Liver (tissue), 9 donors: Measurements from ENCODE around the gene MS4A2. TPM values are rescaled to one million over a fixed set of nuclear protein-coding genes. Genes with fewer than 3 reads are reported as not detected.
"Not testable (repeated sequence)": the region's sequence is repeated elsewhere in the genome, so short reads cannot be mapped to it uniquely, and the experiment has no call there.

ENCODE experiments used
- DNase-seq: peaks from one replicate; pipeline ENCODE4 v3.0.0-alpha.2; 2017; ENCODE audit warnings: low spot score
- H3K27ac ChIP-seq, 2 donors: one replicate each; pipeline ENCODE4 v1.7.0; 2013; ENCODE audit warnings: inconsistent platforms in 2 of 2, low read length in 2 of 2, control low read depth in 1 of 2, low read depth in 1 of 2, mild to moderate bottlenecking in 1 of 2
- H3K27me3 ChIP-seq, 4 donors: one replicate each; pipeline versions ENCODE4 v1.6.1 to v1.7.0; 2013; ENCODE audit warnings: low read length in 3 of 4, inconsistent platforms in 1 of 4, mild to moderate bottlenecking in 1 of 4, moderate library complexity in 1 of 4; ENCODE audit not compliant: control insufficient read depth in 4 of 4, insufficient read depth in 4 of 4
- H3K36me3 ChIP-seq, 4 donors: one replicate each; pipeline versions ENCODE4 v1.6.1 to v1.7.0; 2013; ENCODE audit warnings: low read length in 3 of 4, mild to moderate bottlenecking in 3 of 4, low read depth in 1 of 4, moderate library complexity in 1 of 4; ENCODE audit not compliant: control insufficient read depth in 4 of 4, insufficient read depth in 3 of 4
- H3K4me1 ChIP-seq, 4 donors: one replicate each; pipeline versions ENCODE4 v1.6.1 to v1.7.0; 2013; ENCODE audit warnings: low read length in 3 of 4, mild to moderate bottlenecking in 3 of 4, moderate library complexity in 1 of 4; ENCODE audit not compliant: control insufficient read depth in 4 of 4, insufficient read depth in 4 of 4
- H3K4me3 ChIP-seq, 3 donors: one replicate each; pipeline versions ENCODE4 v1.6.1 to v1.7.0; 2013; ENCODE audit warnings: low read length in 3 of 3, control low read depth in 1 of 3, low read depth in 1 of 3, mild to moderate bottlenecking in 1 of 3
- H3K9ac ChIP-seq, 2 donors: one replicate each; pipeline ENCODE4 v1.7.0; 2013; ENCODE audit warnings: low read length in 2 of 2, mild to moderate bottlenecking in 2 of 2, moderate library complexity in 2 of 2, control low read depth in 1 of 2, low read depth in 1 of 2
- H3K9me3 ChIP-seq, 4 donors: one replicate each; pipeline versions ENCODE4 v1.6.1 to v1.7.0; 2013; ENCODE audit warnings: low read length in 3 of 4; ENCODE audit not compliant: control insufficient read depth in 4 of 4
- FOXA1 ChIP-seq: IDR thresholded peaks from 2 replicates; pipeline ENCODE4 v1.6.1; 2016; ENCODE audit warnings: antibody characterized with exemption
- FOXA2 ChIP-seq: IDR thresholded peaks from 2 replicates; pipeline ENCODE4 v1.6.1; 2016; ENCODE audit warnings: antibody characterized with exemption
- HNF4G ChIP-seq: IDR thresholded peaks from 2 replicates; pipeline ENCODE4 v1.6.1; 2016; ENCODE audit warnings: antibody characterized with exemption
- JUND ChIP-seq, 2 donors: IDR thresholded peaks; 2 replicates each; pipeline ENCODE4 v1.6.1; 2016; ENCODE audit warnings: antibody characterized with exemption in 2 of 2
- MAX ChIP-seq: IDR thresholded peaks from 2 replicates; pipeline ENCODE4 v1.6.1; 2016; ENCODE audit warnings: antibody characterized with exemption
- RAD21 ChIP-seq, 2 donors: IDR thresholded peaks; 2 replicates each; pipeline ENCODE4 v1.6.1; 2016; ENCODE audit warnings: antibody characterized with exemption in 2 of 2, mild to moderate bottlenecking in 2 of 2
- YY1 ChIP-seq: IDR thresholded peaks from 2 replicates; pipeline ENCODE4 v1.6.1; 2016; ENCODE audit warnings: antibody characterized with exemption, mild to moderate bottlenecking
- WGBS: extraction: QIAGEN DNeasy Blood & Tissue Kit; methylation state at CpG from one replicate; pipeline ENCODE4 v1.1.7; 2013; 5-methylcytosine and 5-hydroxymethylcytosine counted together
- polyA plus RNA-seq, 2 donors: library from polyadenylated mRNA; stranded (reverse) in 1 of 2; unstranded in 1 of 2; fragments of 200-250 nt in 1 of 2; fragments of >200 nt in 1 of 2; fragmentation: Nextera tagmentation in 1 of 2; extraction: Ambion mirVana in 1 of 2; gene quantifications; one replicate each; pipeline versions ENCODE4 v1.2.1 to v1.2.3, GENCODE V29; 2013 to 2015
- total RNA-seq, 2 donors: library from RNA; depleted of rRNA; stranded (reverse); fragments of >200 nt; gene quantifications; one replicate each; pipeline ENCODE4 v1.2.3, GENCODE V29; 2014
- TF ChIP-seq, protein P1 (sequence below): IDR thresholded peaks from 2 replicates; pipeline ENCODE4 v1.6.1; 2016; ENCODE audit warnings: antibody characterized with exemption
- TF ChIP-seq, protein P2 (sequence below): IDR thresholded peaks from 2 replicates; pipeline ENCODE4 v1.6.1; 2016; ENCODE audit warnings: antibody characterized with exemption, mild to moderate bottlenecking
- TF ChIP-seq, protein P3 (sequence below): fragments of 150-350 bp; IDR thresholded peaks from 2 replicates; pipeline ENCODE4 v1.5.1; 2017; ENCODE audit warnings: improper control_type of control experiment, low read depth, low read length; ENCODE audit not compliant: missing input control
- donor health status: healthy.
- donor health status: healthy.
- donor health status: healthy.
- donor health status: healthy.
- donor health status: healthy.

MS4A2 gene
- total and polyA plus RNA-seq, 4 donors = 0.08 to 0.37 (median 0.32) TPM; not detected in 1

DNA sequence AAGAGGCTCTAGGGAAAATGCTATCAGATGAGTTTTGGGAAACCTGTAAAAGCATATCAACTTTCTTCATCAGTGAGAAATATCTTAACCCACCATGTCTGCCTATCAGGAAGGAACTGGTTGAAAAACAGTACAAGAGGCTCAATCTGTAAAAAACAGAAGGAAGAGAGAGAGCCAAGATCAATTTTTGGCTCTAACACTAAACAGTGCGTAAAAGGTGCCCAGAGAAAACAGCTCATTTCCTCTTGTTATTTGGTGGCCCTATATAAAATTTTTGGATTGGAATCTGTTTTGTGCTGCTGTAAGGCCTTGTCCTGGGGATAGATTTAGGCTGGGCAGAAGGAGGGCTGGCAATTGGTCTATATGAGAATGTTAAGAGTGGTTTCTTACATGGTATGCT, 12.1 kb downstream of the MS4A2 start:
- H3K27ac ChIP-seq = no peak overlapping the region
- no peak overlapping the region for H3K4me3 ChIP-seq
- peaks cover 0 to 3% (median 0%) of the 10 kb centered on the region in 4 donors for H3K4me1 ChIP-seq
- WGBS = 38% methylated on average over 1 of the region's 1 CpG
- TF ChIP-seq JUND (IDR thresholded peaks at IDR 0.05) = no peak
- no peak for TF ChIP-seq FOXA1
- no peak for DNase-seq
- H3K9me3 ChIP-seq = no peaks in the 10 kb centered on the region
- no peaks in the 10 kb centered on the region for H3K36me3 ChIP-seq
- H3K9ac ChIP-seq = no peak overlapping the region
- H3K27me3 ChIP-seq = no peaks in the 10 kb centered on the region

DNA sequence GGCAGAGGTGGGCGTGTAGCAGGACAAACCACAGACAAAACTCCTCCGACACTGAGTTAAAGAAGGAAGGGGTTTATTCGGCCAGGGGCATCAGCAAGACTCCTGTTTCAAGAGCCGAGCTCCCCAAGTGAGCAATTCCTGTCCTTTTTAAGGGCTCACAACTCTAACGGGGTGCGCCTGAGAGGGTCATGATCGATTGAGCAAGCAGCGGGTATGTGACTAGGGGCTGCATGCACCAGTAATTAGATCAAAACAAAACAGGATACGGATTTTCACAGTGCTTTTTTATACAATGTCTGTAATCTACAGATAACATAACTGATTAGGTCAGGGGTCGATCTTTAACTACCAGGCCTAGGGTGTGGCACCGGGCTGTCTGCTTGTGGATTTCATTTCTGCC, 12.9 kb downstream of the MS4A2 start:
- H3K4me3 ChIP-seq, DNase-seq, H3K9me3 ChIP-seq, H3K27ac ChIP-seq, H3K27me3 ChIP-seq, H3K36me3 ChIP-seq, H3K4me1 ChIP-seq, H3K9ac ChIP-seq: not testable (repeated sequence)
- WGBS = 84% methylated on average over 11 of the region's 11 CpGs

DNA sequence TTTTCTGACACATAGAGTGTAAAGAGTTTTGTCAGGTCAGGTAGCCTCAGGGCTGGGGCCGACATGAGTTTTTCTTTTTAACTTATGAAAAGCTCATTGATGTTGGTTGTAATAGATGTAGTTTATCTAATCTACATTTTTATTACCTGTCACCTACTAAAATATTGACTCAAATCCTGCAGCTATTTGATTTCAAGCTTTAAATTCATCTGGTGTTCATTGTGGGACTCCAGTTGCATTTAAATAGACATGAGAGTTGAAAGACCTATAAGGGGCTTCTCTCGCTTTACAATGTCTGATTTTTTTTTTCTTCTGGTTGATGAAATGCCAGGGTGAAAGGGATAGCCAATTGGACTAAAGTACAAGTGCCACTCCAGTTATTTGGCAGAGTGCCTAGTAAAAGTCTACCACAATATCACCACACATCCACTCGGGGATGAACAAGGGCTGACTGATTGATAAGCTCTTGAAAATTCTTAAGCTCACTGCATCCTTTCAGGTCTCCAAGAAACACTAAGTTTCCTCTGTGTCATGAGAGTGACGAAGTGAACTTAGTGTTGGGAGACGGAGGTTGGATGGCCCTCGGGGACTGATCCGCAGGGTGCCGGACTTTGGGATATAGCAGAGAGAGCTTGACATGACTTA, 16.1 kb downstream of the MS4A2 start:
- H3K9me3 ChIP-seq, H3K4me3 ChIP-seq, DNase-seq, H3K36me3 ChIP-seq, H3K4me1 ChIP-seq, H3K27me3 ChIP-seq, H3K9ac ChIP-seq, H3K27ac ChIP-seq: not testable (repeated sequence)
- 77% methylated on average over 8 of the region's 8 CpGs for WGBS

- not testable (repeated sequence) for H3K4me1 ChIP-seq, DNase-seq, H3K9ac ChIP-seq, H3K27me3 ChIP-seq, H3K4me3 ChIP-seq, H3K36me3 ChIP-seq, H3K27ac ChIP-seq, H3K9me3 ChIP-seq
- WGBS = 86% methylated on average over 5 of the region's 5 CpGs
Observed at GRCh38 chr11:60108631-60109030, 20.2 kb downstream of the MS4A2 start.

GRCh38 chr11:60111793-60112192, 23.3 kb downstream of the MS4A2 start:
- Histone ChIP-seq H3K27ac (no peak overlapping the region), H3K9ac (no peak overlapping the region), H3K4me1 (no peaks in the 10 kb centered on the region), H3K9me3 (no peaks in the 10 kb centered on the region), H3K4me3 (no peak overlapping the region), H3K27me3 (no peaks in the 10 kb centered on the region), H3K36me3 (no peaks in the 10 kb centered on the region)
- TF ChIP-seq YY1 (no peak), FOXA1 (no peak), RAD21 (IDR thresholded peaks at IDR 0.05) (no peak), JUND (IDR thresholded peaks at IDR 0.05) (no peak), HNF4G (no peak), FOXA2 (no peak), MAX (no peak)
- TF ChIP-seq, protein P1, sequence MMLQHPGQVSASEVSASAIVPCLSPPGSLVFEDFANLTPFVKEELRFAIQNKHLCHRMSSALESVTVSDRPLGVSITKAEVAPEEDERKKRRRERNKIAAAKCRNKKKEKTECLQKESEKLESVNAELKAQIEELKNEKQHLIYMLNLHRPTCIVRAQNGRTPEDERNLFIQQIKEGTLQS = no peak
- TF ChIP-seq, protein P2, sequence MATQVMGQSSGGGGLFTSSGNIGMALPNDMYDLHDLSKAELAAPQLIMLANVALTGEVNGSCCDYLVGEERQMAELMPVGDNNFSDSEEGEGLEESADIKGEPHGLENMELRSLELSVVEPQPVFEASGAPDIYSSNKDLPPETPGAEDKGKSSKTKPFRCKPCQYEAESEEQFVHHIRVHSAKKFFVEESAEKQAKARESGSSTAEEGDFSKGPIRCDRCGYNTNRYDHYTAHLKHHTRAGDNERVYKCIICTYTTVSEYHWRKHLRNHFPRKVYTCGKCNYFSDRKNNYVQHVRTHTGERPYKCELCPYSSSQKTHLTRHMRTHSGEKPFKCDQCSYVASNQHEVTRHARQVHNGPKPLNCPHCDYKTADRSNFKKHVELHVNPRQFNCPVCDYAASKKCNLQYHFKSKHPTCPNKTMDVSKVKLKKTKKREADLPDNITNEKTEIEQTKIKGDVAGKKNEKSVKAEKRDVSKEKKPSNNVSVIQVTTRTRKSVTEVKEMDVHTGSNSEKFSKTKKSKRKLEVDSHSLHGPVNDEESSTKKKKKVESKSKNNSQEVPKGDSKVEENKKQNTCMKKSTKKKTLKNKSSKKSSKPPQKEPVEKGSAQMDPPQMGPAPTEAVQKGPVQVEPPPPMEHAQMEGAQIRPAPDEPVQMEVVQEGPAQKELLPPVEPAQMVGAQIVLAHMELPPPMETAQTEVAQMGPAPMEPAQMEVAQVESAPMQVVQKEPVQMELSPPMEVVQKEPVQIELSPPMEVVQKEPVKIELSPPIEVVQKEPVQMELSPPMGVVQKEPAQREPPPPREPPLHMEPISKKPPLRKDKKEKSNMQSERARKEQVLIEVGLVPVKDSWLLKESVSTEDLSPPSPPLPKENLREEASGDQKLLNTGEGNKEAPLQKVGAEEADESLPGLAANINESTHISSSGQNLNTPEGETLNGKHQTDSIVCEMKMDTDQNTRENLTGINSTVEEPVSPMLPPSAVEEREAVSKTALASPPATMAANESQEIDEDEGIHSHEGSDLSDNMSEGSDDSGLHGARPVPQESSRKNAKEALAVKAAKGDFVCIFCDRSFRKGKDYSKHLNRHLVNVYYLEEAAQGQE = no peak
- TF ChIP-seq, protein P3, sequence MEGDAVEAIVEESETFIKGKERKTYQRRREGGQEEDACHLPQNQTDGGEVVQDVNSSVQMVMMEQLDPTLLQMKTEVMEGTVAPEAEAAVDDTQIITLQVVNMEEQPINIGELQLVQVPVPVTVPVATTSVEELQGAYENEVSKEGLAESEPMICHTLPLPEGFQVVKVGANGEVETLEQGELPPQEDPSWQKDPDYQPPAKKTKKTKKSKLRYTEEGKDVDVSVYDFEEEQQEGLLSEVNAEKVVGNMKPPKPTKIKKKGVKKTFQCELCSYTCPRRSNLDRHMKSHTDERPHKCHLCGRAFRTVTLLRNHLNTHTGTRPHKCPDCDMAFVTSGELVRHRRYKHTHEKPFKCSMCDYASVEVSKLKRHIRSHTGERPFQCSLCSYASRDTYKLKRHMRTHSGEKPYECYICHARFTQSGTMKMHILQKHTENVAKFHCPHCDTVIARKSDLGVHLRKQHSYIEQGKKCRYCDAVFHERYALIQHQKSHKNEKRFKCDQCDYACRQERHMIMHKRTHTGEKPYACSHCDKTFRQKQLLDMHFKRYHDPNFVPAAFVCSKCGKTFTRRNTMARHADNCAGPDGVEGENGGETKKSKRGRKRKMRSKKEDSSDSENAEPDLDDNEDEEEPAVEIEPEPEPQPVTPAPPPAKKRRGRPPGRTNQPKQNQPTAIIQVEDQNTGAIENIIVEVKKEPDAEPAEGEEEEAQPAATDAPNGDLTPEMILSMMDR = no peak
- no peak for DNase-seq
- WGBS = 79% methylated on average over 2 of the region's 2 CpGs
